Stimulated activated CD8-positive, alpha-beta memory T cell treated with anti-CD3 and anti-CD28 coated beads, Interleukin-15, amount 100 ng/mL, for 4 hours (primary cell): ENCODE measurements around the gene OR11H7.
"Not testable (repeated sequence)": the region's sequence is repeated elsewhere in the genome, so short reads cannot be mapped to it uniquely, and the experiment has no call there.

Experiments used
- DNase-seq, 2 donors: peaks; one replicate each; pipeline ENCODE4 v3.0.0-alpha.2; 2020; ENCODE audit warnings: low read depth in 2 of 2

The OR11H7 gene

DNA sequence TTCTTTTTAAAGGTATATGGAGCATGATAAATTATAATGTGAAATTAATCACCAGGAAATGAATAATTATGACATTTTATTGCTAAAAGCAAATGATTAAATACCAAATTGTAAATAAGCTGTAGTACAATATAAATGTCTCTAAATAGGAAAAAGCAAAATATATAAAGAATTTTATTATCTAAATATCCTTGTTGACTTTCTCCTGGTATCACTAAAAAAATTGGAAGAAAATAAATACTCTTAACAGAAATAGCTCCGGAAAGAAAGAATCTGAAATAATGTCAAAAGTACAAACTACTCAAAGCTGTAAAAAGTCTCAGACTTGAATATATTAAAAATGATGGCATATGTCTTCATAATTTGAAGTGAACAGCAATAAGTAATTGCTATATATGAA lies at the start of gene OR11H7:
TSS of gene OR11H7 (plus strand) at position 301 of the 400 bp plus-strand sequence.
- DNase-seq, result no peak

DNA sequence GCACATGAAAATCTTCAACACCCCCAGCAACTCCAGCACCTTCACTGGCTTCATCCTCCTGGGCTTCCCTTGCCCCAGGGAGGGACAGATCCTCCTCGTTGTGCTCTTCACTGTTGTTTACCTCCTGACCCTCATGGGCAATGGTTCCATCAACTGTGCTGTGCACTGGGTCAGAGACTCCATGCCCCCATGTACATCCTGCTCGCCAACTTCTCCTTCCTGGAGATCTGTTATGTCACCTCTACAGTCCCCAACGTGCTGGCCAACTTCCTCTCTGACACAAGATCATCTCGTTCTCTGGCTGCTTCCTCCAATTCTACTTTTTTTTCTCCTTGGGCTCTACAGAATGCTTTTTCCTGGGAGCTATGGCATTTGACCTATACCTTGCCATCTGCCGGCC lies 49.6 kb upstream of the OR11H7 start:
- DNase-seq, result no peak

DNA sequence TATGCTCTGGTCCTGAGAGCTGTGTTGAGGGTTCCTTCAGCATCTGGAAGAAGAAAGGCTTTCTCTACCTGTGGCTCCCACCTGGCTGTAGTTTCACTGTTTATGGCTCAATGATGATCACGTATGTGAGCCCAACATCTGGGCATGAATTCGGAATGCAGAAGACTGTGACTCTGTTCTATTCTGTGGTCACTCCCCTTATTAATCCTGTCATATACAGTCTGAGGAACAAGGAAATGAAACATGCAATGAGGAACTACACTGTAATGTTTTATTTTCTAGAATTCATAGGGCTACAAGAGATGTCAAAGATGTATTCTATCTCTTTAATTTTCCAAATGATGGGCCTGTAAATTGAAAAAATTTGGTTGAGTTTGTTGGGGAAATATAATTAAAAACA lies 48.9 kb upstream of the OR11H7 start:
- DNase-seq, result no peak

DNA sequence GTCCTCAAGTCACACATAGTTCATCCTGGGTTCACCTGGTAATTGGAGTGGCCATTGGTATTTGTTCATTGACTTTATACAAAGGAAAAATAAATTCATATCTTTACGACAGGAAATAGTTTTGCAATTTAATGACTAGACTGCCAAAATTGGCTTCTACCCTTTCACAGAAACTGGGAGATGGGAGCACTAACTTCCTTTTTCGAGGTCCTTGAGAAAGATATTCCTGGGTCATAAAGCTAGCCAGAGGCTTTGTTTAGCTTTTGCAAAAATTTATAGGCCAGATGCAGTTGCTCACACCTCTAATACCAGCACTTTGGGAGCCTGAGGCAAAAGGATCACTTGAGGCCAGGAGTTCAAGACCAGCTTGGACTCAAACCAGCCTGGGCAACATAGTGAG lies 48.3 kb upstream of the OR11H7 start:
- no peak for DNase-seq

DNA sequence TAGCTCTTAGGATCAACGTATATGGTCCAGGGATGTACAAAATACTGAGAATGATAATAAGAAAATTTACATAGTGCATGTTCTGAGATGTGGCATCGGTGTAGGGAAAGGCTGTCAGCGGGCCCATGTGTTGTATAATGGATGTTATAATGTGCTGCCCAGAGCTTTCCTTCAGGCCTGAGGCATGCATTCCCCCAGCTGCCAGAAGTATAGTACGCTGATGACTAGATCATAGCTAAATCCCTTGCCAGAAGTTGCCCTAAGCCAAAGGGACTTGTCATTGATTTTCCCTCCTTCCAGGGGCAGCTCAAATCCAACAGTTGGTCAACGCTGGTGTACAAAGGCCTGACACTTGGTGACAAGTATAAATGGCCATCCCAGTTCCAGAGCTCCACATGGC lies 44.6 kb upstream of the OR11H7 start:
- DNase-seq, result no peak

DNA sequence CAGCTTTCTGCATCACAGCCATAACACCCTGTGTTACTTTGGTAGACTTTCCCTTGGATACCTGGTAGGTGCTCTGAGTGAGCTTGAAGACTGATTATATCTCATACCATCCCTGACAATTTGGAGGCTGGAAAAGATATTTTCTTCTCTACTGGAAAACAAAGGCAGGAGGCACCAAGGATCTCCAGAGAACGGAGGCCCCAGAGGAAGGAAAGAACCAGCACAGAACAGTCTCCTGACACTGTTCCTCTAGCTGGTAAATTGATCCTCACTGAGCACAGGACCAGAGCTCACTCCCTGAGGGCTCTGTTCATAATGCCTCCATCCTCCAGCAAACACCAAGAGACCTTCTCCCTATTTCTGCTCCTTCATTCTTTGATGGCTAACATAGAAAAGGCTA lies 38.2 kb upstream of the OR11H7 start, which contains the start of gene OR11G2:
TSS of gene OR11G2 (plus strand) at position 301 of the 400 bp plus-strand sequence. CDS start 6,542 bp downstream, outside the sequence.
- no peak for DNase-seq

DNA sequence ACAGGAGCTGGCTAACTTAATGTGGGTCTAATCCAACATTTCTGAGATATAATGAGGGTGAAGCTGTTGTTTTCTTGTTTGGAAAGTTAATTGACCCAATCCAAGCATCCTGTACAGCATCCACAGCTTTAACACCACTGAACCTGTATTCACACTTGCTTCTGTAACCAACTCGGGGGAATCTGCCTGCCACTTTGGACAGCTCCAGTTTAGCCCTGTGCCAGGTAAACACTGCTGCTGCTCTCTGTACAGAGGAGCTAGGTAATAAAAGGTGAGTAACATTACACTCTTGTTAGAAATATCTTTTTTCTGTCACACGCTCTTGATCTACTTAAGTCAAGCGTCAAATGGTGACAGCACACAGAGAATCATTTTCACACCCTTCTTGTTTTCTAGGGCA lies 37.4 kb upstream of the OR11H7 start:
- no peak for DNase-seq

DNA sequence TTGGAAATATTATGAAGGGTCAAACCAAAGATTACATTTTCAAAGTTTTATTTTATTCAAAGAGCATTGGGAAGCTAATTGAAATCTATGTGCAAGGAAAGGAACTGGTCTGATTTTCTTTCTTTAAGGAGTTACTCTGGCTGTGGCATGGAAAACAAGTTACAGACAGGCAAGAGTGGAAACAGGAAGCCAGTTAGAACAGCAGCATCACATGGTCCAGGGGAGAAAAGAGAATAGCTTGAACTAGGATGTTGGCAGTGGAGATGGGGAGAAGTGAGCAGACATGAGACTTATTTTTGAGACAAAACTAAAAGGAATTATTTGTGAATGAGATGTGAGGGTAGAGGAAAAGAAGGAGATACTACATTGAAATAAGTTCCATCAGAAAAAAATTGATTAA lies 34.7 kb upstream of the OR11H7 start:
- no peak for DNase-seq

DNA sequence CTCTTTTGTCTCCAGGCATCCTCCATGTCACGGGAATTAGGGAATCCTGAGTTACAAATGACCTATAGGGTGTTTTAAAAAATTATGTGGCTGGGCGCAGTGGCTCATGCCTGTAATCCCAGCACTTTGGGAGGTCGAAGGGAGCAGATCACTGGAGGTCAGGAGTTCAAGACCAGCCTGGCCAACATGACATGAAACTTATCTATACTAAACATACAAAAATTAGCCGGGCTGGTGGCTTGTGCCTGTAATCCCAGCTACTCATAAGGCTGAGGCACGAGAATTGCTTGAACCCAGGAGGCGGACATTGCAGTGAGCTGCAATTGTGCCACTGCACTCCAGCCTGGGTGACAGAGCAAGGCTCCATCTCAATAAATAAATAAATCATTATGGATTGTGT lies 33.6 kb upstream of the OR11H7 start:
- not testable (repeated sequence) for DNase-seq

DNA sequence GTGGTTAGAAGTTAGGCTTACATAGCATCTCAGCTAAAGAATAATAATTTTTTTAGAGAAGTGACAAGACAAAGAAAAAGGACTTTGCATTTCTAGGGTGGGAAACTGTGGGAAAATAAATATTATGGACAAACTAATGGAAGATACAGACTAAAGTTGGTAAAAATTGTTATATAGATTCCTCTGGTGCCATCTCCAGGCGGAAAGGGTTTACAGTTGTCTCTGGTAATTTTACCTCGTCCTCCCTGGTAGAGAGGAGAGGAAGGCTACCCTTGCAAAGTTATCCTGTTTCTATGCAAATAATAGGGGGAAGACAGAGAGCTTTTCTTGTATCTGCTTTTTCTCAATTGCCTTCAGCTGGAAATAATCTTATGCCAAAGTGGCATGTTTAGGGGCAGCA lies 32.9 kb upstream of the OR11H7 start:
- DNase-seq, result no peak

DNA sequence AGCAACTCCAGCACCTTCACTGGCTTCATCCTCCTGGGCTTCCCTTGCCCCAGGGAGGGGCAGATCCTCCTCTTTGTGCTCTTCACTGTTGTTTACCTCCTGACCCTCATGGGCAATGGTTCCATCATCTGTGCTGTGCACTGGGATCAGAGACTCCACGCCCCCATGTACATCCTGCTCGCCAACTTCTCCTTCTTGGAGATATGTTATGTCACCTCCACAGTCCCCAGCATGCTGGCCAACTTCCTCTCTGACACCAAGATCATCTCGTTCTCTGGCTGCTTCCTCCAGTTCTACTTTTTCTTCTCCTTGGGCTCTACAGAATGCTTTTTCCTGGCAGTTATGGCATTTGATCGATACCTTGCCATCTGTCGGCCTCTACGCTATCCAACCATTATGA lies 31.3 kb upstream of the OR11H7 start:
- DNase-seq, result no peak

DNA sequence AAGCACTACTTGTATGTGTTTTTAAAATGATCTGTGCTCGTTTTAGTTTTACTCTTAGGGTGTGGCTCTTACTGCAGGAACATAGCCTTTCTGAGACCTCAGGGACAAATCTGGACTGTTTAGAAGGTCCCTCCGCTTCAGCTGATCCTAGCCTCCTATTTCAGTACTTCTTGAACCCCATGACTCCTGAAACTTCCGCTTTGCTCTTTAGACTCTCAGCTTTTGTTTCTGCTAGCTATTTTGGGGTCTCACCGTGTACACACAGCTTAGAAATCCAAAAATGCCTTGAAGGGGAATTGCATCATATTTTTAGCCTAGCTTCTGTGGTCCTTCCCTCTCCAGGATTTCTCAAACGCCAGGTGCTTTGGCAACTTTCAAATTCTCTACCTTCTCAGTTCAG lies 29.8 kb upstream of the OR11H7 start:
- DNase-seq, result no peak

DNA sequence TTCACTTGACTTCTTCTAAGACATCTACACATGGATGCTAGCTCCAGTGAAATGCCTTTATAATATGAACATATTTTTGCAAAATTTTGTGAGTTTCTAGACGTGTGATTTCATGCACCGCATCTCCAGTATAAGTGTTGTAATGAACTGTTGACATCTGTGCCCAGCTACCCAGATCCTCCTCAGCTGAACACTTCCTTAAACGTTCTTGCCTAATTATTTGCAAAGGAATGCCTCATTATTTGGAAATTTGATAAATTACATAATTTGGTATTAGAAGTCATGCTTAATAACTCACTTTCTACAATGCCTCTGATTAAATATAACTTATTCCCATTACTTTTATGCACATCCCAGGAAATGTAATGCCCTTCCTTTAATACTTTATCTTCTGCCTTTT lies 24.1 kb upstream of the OR11H7 start:
- no peak for DNase-seq

DNA sequence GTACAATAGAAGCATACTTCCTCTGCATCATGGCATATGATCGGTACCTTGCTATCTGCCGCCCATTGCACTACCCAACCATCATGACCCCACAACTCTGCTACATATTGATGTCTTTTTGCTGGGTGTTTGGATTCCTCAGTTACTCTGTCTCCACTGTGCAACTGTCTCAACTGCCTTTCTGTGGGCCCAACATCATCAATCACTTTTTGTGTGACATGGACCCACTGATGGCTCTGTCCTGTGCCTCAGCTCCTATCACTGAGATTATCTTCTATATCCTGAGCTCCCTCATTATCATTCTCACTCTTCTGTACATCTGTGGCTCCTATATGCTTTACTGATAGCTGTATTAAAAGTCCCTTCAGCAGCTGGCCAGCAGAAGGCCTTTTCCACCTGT lies 19.2 kb upstream of the OR11H7 start:
- DNase-seq, result no peak

DNA sequence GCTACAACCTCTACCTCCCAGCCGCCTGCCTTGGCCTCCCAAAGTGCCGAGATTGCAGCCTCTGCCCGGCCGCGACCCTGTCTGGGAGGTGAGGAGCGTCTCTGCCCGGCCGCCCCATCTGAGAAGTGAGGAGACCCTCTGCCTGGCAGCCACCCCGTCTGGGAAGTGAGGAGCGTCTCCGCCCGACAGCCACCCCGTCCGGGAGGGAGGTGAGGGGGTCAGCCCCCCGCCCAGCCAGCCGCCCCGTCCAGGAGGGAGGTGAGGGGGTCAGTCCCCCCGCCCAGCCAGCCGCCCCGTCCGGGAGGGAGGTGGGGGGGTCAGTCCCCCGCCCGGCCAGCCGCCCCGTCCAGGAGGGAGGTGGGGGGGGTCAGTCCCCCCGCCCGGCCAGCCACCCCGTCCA lies 16.4 kb upstream of the OR11H7 start:
- not testable (repeated sequence) for DNase-seq

DNA sequence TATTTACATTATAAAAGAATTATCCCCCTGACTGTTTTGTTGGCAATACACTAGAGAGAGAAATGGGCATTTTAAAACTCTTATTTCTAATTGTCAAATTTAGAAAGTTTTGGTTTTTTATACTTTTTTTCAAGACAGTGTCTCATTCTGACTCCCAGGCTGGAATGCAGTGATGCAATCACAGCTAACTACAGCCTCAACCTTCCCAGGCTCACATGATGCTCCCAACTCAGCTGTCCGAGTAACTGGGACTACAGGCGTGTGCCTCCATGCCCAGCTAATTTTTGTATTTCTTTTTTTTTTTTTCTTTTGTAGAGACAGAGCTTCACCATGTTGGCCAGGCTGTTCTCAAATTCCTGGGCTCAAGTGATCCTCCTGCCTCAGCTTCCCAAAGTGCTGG lies 13.6 kb upstream of the OR11H7 start:
- DNase-seq, result no peak

DNA sequence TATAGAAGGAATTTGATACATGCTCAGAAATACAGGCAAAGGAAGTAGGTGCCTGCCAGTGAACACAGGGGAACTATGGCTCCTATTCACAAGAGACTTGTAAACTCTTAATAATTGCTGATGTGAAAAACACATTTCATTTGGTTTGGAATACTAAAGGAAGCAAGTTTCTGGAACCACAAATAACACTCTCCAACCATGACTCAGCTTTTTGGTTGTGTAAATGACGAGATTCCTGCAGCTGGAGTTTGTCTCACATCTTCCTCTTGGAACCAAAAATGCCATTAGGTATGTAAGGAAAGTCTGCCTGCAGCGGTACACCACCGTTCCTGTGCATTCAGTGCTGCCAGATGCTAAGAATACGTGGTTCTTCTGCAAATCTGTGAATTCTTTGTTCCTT lies 9.7 kb upstream of the OR11H7 start:
- no peak for DNase-seq

DNA sequence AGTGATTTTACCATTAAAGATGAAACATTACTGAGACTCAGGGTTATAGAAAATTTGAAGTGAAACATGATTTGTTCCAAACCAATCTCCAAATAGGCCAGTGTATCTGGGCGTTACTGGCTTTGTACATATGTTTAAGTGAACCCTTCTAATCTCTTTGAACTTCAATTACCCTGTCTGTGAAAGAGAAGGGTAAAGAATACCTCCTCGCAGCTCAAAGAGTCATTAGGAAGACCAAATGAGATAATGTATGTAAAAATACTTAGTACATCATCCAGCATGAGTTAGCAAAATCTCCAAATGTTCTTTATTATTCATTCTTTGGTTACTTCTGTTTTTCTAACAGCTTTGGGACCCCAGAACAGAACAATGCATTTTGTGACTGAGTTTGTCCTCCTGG lies 5.4 kb upstream of the OR11H7 start, which contains the start of gene OR11H6:
TSS of gene OR11H6 (plus strand) at position 301 of the 400 bp plus-strand sequence. CDS start at position 301, 0 bp downstream.
- no peak for DNase-seq

DNA sequence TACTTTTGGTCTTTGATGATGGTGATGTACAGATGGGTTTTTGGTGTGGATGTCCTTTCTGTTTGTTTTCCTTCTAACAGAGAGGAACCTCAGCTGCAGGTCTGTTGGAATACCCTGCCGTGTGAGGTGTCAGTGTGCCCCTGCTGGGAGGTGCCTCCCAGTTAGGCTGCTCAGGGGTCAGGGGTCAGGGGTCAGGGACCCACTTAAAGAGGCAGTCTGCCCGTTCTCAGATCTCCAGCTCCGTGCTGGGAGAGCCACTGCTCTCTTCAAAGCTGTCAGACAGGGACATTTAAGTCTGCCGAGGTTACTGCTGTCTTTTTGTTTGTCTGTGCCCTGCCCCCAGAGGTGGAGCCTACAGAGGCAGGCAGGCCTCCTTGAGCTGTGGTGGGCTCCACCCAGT lies 6.6 kb downstream of the OR11H7 start:
- DNase-seq, result not testable (repeated sequence)

DNA sequence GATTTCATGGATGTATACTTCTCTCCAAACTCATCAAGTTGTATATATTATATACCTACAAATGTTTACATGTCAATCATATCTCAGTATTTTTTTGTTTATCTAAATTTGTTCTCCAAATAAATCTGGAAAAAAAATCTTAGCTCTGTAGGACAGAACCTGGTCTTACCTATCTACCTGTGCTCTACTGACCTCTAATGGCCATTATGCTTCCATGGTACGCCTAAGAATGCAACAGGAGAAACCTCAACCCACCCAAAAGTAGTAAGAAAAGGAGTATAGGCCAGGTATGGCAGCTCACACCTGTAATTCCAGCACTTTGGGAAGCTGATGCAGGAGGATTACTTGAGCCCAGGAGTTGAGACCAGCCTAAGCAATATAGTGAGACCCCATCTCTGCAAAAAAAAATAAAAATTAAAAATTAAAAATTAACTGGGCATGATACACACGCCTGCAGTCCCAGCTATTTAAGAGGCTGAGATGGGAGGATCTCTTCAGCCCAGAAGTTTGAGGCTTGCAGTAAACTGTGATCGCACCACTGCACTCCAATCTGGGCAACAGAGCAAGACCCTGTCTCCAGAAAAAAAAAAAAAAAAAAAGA lies 19.0 kb downstream of the OR11H7 start:
- DNase-seq, result no peak

DNA sequence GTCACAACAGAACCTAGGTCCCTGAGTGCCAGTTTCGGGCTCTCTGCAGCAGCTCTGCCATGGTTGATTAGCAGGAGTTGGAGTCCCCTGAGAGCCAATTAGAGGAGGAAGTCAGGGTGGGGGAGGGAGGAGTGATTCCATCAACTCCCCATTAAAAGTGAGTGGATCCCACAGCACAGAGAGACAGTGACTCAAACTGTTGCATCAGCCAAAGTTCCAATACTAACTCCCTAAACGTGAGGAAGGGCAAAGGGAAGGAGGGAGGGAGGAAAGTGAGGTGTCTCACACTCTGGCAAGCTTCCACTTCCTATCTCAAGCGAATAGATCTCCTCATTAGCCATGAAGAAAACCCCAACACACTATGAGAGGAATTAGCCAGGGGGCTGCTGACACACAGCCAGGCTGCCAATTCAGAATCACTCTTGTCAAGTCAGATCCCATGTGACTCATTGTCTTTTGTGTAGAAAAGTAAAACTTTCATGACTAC lies 33.9 kb downstream of the OR11H7 start:
- DNase-seq, result no peak

DNA sequence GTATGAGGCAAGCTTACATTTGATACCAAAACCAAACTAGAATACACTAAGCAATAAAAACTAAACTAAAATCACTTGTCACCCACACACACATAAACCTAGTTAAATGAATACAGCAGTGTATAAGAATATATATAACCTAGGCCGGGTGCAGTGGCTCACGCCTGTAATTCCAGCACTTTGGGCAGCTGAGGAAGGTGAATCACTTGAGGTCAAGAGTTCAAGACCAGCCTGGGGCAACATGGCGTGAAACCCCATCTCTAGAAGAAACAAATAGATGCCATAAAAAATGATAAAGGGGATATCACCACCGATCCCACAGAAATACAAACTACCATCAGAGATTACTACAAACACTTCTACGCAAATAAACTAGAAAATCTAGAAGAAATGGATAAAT lies 35.6 kb downstream of the OR11H7 start:
- DNase-seq, result not testable (repeated sequence)

DNA sequence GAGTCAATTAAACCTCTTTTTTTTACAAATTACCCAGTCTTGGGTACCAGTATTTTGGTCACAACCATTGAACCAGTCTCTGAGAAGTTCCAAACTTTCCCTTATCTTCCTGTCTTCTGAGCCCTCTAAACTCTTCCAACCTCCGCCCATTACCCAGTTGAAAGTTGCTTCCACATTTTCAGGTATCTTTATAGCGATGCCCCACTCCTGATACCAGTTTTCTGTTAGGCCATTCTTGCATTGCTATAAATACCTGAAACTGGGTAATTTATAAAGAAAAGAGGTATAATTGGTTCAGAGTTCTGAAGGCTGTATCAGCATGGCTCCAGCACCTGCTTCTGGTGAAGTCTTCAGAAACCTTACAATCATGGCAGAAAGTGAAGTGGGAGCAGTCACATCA lies 45.3 kb downstream of the OR11H7 start:
- no peak for DNase-seq

DNA sequence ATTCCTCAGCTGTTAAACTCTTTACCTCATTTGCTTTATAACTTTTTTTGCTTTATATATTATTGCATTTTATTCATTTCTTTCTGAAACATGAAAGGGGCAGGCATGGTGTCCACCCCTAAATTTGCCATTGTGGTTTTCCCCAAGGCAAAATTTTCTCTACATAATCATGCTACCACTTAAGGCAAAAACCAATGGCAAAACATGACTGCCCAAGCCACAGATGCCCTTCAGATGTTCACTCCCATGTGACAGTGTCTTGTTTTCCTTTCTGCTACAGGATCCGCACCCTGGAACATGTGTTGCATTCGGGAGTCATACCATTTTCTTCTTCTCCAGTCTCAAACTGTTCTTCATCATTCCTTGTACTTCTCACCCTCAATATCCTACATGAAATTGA lies 48.6 kb downstream of the OR11H7 start:
- no peak for DNase-seq
